WTC11 (cell line): ENCODE results near the gene RANGAP1.

ENCODE experiments used
- CREB1 ChIP-seq: sonication (generic); formaldehyde crosslinking; IDR thresholded peaks from 2 replicates; pipeline ENCODE4 v1.8.0; 2023; ENCODE audit warnings: mild to moderate bottlenecking, missing genetic modification reagents
- TF ChIP-seq, protein P1 (sequence below): fragments of 200-600 bp; IDR thresholded peaks from 2 replicates; pipeline ENCODE4 v1.8.0; 2022; ENCODE audit warnings: antibody characterized with exemption
- TF ChIP-seq, protein P2 (sequence below): fragments of 250-450 bp; sonication (Bioruptor Pico); IDR thresholded peaks from 2 replicates; pipeline ENCODE4 v1.9.0; 2021; ENCODE audit warnings: mild to moderate bottlenecking
- TF ChIP-seq, protein P3 (sequence below): sonication (generic); formaldehyde crosslinking; IDR thresholded peaks from 2 replicates; pipeline ENCODE4 v1.8.0; 2022; ENCODE audit warnings: mild to moderate bottlenecking, missing genetic modification reagents

DNA sequence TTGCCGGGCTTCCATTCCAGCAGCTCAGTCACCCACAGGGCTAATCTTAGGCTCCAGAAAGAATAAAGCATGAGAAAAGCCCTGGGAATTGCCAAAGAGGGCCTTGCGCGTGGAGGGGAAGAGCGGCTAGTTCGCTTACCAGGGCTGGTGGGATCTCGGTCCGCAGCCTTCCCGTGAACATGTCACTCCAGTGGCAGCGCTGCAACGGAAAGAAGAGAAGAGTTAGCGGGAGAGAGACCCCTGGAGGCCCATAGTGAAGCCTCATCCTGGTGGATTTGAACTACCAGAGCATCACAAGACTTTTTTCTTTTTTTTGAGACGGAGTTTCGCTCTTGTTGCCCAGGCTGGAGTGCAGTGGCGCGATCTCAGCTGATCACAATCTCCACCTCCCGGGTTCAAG lies 18.0 kb downstream of the RANGAP1 start:
- no peak for TF ChIP-seq CREB1 (CRISPR knock-in tag)
- TF ChIP-seq, protein P1, sequence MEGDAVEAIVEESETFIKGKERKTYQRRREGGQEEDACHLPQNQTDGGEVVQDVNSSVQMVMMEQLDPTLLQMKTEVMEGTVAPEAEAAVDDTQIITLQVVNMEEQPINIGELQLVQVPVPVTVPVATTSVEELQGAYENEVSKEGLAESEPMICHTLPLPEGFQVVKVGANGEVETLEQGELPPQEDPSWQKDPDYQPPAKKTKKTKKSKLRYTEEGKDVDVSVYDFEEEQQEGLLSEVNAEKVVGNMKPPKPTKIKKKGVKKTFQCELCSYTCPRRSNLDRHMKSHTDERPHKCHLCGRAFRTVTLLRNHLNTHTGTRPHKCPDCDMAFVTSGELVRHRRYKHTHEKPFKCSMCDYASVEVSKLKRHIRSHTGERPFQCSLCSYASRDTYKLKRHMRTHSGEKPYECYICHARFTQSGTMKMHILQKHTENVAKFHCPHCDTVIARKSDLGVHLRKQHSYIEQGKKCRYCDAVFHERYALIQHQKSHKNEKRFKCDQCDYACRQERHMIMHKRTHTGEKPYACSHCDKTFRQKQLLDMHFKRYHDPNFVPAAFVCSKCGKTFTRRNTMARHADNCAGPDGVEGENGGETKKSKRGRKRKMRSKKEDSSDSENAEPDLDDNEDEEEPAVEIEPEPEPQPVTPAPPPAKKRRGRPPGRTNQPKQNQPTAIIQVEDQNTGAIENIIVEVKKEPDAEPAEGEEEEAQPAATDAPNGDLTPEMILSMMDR: no peak
- TF ChIP-seq, protein P2, sequence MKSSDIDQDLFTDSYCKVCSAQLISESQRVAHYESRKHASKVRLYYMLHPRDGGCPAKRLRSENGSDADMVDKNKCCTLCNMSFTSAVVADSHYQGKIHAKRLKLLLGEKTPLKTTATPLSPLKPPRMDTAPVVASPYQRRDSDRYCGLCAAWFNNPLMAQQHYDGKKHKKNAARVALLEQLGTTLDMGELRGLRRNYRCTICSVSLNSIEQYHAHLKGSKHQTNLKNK (CRISPR knock-in tag): no peak
- TF ChIP-seq, protein P3, sequence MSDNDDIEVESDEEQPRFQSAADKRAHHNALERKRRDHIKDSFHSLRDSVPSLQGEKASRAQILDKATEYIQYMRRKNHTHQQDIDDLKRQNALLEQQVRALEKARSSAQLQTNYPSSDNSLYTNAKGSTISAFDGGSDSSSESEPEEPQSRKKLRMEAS (CRISPR knock-in tag): no peak
